Measurements from ENCODE around the gene APOLD1.
"Not testable (repeated sequence)": the region's sequence is repeated elsewhere in the genome, so short reads cannot be mapped to it uniquely, and the experiment has no call there.

The APOLD1 gene, protein sequence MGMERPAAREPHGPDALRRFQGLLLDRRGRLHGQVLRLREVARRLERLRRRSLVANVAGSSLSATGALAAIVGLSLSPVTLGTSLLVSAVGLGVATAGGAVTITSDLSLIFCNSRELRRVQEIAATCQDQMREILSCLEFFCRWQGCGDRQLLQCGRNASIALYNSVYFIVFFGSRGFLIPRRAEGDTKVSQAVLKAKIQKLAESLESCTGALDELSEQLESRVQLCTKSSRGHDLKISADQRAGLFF

GRCh38 chr12:12784911-12785814 lies at the start of gene APOLD1:
Gene APOLD1 (plus strand): TSS chr12:12785659. CDS start chr12:12785692, 33 bp downstream.
- no peak for DNase-seq (ENCODE audit: low spot score)

DNA sequence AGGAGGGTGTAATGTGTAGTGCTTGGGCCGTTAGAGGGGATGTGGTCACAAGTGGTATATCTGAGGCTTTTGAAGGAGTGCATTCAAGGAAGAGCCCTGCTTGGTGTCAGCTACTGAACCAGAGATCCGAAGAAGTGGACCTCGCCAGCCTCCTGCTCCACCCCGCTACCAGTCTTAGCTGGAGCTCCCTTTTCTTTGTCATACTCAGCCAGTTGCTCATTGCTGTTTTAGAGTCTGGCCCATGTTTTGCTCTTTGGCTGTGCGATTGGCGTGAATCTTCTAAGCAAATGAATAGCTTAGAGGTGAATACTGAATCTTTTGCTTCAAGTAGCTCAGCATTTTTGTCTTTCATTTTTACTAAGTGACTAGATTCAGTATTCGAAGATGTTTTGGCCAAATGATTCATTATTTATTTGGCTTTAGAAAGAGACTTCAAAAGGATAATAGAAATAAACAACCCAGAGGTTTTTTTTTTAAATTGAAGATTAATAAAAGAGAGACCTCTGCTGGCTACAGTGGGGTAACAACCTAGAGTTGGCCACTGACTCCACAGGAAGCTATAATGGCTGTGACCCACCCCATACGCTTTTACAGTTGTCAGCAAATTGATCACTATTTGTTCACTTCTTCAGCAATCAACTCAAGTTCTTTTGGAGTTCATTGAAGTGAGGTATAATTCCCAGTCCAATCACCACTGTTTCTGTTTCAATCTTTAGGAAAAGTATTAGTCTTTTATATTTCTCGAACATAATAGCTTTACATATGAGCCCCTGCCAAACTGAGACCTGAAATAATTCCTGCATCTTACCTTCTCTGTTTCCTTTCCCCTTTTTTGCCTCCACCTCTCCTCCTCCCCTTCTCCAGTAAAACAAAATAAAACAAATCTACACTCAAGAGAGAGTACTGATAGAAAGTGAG lies 48.4 kb upstream of the APOLD1 start:
- DNase-seq (ENCODE audit: low spot score): peak; percentile 59

GRCh38 chr12:12738152-12738551 lies 47.3 kb upstream of the APOLD1 start:
- not testable (repeated sequence) for DNase-seq (ENCODE audit: low spot score)

- no peak for DNase-seq (ENCODE audit: low spot score)
Observed at GRCh38 chr12:12741660-12742059, 43.8 kb upstream of the APOLD1 start.

DNA sequence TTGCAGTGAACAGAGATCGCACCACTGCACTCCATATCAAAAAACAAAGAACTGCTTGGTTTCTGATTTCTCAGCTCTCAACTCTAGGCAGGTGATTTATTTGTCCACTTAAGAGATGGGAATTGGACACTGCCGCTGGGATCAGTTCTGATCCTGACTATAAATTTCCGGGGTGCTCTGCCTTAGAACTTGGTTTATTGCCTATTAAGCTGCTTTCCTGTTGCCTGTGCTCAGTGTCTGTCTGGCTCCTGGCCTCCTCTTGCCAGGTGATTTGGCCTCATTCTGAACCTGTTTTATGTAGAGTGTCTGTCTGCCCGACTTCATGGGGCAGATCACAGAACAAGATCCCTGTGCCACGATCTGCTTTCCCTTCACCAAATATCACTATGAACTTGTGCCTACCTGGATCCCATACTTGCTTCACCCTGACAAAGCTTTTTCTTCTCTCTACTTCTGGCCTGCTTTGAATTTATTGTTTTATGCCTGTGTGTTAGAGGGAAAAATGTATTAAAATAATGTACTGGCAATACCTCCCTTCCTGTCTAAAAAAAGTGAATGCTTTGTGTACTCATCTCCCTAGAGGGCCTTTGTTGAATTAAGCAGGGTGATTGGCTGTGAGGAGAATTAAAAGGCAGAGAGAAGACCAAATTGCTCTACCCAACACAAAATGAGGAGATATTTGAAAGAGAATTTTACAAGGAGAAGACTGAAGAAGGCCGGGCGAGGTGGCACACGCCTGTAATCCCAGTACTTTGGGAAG lies 40.7 kb upstream of the APOLD1 start:
- no peak for DNase-seq (ENCODE audit: low spot score)

DNA sequence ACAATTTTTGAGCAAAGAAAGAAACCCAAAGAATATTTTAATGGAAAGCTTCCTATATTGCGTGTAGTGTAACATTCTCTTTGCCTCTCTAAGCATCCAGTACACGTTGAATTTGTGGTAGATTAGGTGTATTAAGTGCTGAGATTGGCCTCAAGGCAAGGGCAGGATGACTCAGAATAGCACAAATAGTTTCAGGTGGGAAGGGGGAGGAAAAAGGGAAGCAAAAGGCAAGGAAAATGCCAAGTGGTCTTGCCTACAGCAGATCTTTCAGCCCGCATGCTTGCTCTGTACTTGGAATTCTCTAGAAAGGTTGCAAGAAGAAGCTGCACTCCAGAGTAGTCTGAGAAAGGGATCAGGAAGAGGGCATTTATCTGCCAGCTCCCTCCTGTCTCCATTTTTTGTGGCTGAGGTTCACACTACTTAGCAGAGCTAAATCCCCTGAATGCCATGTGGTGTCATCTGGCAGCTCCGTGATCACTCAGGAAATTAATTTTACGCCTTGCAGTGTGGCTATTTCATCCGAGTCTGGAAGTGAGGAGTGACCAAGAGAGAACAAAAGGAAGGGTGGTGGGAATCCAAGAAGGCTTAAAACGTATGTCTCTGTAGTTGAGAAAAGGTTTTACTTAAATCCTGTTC lies 39.8 kb upstream of the APOLD1 start:
- DNase-seq (ENCODE audit: low spot score): no peak

GRCh38 chr12:12747278-12747677 lies 38.2 kb upstream of the APOLD1 start:
- DNase-seq (ENCODE audit: low spot score): no peak

DNA sequence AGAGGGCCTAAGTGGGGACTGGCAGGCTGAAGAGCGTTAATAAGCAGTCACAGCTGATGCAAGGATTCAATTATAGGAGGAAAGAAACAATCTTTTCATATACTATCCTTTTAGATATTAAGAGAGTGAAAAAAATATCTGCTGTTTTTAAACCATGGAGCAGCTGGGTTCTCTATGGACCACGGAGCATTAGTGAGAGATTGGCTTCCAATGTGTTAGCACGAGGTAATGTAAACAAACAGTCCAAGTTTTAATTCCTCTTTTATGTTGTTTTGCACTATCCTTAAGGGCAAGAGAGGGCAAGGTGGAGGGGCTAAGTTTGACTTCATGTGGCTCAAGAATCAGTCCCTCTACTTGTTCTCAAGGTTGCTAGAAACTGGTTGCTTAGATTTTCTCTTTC lies 37.4 kb upstream of the APOLD1 start:
- no peak for DNase-seq (ENCODE audit: low spot score)

DNA sequence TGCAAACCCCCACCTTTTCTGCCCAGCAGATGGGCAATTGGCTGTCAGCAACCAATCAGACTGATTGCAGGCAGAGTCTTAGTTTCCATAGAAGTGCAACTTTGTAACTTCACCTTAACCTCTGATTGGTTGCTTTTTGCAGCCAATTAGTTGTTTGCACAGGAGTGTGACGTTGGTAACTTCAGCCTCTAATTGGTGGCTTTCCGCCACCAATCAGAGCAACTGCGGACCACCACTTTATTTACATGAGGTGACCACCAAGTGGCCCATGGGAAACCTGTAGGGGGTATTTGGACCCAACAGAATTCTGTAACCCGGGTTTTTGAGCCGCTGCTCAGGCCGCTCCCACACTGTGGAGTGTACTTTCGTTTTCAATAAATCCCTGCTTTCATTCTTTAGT lies 36.0 kb upstream of the APOLD1 start:
- DNase-seq (ENCODE audit: low spot score): peak; percentile 31

- no peak for DNase-seq (ENCODE audit: low spot score)
Observed at GRCh38 chr12:12755923-12756322, 29.5 kb upstream of the APOLD1 start.

- no peak for DNase-seq (ENCODE audit: low spot score)
Observed at GRCh38 chr12:12757121-12757520, 28.3 kb upstream of the APOLD1 start.

DNA sequence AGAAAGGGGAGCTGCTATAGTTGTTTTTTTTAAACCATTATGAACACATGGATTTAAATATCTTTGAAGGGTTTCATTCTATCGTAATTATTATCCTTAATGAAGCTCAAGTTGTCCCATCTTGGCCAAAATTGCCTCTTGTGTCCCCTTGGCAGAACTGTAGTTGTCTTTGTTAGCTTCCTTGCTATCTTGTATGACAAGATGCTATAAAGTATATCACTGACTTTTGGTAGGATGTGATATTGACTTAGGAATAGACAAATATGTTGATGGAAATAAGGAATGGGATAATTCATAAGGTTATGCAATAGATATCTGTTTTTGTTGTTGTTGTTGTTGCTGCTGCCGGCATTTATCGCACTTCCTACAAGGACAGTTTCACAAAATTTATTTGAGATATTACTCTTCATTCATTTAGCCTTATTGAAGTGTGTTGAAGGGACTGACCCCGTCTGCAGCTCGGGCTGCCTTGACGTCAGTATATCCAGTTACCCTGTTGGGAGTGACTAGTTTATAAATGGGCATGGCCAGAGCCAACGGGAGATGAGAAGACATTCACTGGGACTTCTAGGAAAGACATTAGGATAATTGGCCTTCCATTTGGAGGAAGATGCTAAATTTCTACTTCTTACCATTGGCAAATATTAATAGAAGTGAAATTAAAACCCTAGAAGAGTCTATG lies 26.1 kb upstream of the APOLD1 start:
- no peak for DNase-seq (ENCODE audit: low spot score)

DNA sequence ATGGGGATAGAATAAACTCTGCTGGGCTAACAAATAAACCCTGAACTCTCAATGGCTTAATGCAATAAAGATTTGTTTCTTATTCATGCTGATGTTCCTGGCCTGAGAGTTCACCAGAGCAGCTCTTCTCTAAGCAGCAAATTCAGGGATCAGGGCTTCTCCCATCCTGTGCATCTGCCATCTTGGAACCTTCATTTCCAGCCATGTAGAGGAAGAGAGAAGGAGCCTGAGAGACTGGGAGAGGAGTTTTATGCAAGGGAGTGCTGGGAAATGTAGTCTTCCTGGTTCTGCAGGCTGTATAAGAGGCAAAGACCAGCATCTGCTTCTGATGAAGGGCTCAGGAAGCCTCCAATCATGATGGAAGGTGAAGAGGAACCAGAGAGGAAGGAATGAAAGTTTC lies 20.6 kb upstream of the APOLD1 start:
- DNase-seq (ENCODE audit: low spot score): no peak

- DNase-seq (ENCODE audit: low spot score): no peak
Observed at GRCh38 chr12:12770262-12770661, 15.2 kb upstream of the APOLD1 start.

GRCh38 chr12:12774791-12775190 lies 10.7 kb upstream of the APOLD1 start:
- no peak for DNase-seq (ENCODE audit: low spot score)

GRCh38 chr12:12776261-12776660 lies 9.2 kb upstream of the APOLD1 start:
- DNase-seq (ENCODE audit: low spot score): no peak

DNA sequence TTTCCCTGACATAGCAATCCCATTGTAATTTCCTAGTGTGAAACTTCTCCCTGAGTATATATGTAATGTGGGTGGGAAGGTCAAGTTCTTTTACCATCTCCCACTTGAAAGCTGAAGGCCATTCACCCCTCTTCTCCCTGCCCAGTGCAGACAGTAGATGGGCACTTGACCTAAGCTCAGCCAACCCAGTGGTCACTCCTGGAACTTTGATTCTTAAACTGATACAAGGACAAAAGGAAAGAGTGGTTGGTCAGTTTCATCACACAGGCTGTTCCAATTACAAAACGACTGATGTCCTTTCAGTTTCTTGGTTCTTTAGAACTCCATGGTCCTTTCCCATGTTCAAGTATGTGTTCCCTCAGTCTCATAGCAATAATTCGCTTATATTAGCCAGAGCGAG lies 8.4 kb upstream of the APOLD1 start:
- DNase-seq (ENCODE audit: low spot score): no peak

DNA sequence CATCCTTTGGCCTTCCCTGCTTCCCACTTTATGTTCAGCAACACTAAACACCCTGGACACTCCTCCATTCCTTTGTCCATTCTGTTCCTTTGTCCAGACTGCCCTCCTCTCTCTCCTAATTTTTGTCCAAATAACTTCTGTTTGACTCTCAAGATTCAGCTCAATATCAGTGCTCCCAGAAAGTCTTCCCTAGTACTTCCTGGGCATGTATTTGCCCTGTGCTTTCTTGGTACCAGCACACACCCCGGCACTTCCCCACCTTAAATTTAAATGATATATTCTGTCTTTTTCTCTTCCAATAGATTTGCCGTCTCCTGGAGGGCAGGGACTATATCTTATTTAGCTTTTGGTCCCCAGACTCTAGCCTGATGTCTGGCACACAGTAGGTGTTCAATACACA lies 6.5 kb upstream of the APOLD1 start:
- DNase-seq (ENCODE audit: low spot score): no peak

GRCh38 chr12:12779529-12779928 lies 5.9 kb upstream of the APOLD1 start:
- DNase-seq (ENCODE audit: low spot score): peak; percentile 43

DNA sequence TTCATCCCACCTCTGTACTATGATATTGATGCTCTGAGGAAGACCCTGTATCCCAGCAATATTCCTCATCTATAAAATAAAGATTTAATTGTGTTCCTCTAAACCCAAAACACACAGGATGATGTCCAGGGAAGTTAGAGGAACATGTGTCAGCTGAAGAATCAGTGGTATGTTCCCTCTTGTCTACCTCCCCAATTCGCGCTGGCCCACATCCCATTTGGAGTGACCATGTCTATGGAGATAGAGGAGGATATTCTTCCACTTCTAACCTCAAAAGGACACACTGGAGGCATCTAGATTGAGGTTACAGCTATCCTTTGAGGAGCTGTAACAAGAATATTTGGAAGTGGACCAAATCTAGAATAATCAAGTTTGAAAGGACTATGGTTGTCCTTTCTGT lies 1.3 kb upstream of the APOLD1 start:
- no peak for DNase-seq (ENCODE audit: low spot score)

- no peak for DNase-seq (ENCODE audit: low spot score)
Observed at GRCh38 chr12:12786351-12786705, 869 bp downstream of the APOLD1 start.
